Activated CD8-positive, alpha-beta memory T cell treated with anti-CD3 and anti-CD28 coated beads for 1 hour (primary cell): ENCODE data around the gene DACH1.

Experiments
- DNase-seq, 2 donors: peaks; one replicate each; pipeline ENCODE4 v3.0.0-alpha.2; 2020; ENCODE audit warnings: low read depth in 1 of 2; ENCODE audit errors: extremely low read depth in 1 of 2

The DACH1 gene

GRCh38 chr13:71830736-71831135 lies 36.3 kb downstream of the DACH1 start:
- DNase-seq: no peak

GRCh38 chr13:71830323-71830722 lies 36.7 kb downstream of the DACH1 start:
- DNase-seq: no peak

DNA sequence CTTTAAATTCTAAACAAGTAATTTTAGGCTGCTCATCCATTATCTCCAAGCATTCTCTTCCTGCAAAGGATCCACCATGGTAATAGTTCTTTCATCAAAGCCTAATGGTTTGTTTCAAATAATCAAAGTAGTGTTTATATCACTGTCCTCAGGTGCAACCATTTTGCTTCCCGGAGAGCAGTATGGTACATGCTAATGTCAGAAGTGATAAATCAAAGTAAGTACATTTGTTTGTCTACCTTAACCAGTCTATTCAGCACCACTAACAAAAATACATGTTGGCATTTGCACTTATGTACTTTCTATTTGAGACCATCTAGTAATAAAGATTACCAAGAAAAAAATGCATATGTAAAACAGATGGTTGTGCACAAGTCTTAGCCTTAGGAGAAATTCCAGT lies 37.5 kb downstream of the DACH1 start:
- DNase-seq: no peak

DNA sequence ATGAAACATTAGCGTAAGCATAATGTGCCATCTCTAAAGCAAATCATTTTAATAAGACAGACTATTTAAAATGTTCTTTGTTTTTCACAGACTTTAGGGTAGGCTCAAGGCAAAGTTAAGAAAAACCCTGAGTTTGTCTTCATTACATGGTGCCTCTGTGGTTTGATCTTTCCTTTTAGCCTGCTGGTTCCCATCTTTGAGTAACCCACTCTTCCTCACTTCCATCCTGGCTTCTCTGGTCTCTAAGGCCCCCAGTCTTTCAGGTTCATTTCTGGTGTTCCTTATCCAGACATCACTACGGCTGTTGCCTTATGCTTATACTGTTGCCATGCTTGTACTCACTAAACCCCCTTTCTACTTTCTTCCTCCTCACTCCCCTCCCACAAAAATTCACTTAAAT lies 38.4 kb downstream of the DACH1 start:
- DNase-seq: no peak

DNA sequence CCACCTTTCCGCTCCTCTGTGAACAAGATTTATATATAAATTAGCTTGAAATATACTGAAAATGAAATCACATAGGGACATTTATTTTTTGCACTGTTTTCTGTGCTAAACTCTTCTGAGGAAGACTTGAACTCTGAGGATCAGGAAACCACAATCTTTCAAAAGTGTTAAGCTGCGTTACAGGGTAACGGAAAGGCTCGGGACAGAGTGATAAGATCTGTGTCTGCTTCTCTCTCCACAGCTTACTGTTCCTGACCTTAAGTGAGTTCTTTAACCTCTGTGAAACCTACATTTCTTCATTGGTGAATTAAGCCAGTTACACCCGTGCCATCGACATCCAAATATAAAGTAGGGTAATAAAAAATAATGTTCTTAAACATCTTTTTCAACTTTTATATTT lies 38.9 kb downstream of the DACH1 start:
- no peak for DNase-seq

- DNase-seq: no peak
Measured at GRCh38 chr13:71827241-71827640, 39.8 kb downstream of the DACH1 start.

DNA sequence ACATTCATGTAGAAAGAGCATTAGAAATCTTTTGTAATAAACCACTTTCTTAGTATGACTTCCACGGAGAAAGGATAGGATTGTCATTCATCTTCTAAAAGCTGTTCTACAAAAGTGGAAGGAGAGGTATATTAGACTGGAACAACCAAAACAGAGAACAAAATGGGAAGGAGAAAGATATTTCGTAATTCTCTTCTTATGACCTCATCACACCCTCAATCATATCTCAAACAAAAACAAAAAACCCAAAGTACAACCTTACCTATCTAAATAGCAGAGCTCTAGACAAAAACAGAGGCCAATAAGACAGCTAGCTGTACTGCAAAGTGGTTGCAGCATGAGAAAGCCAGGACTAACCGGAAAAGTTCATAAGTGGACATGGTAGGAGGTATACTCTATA lies 46.3 kb downstream of the DACH1 start:
- no peak for DNase-seq

GRCh38 chr13:71817335-71817734 lies 49.7 kb downstream of the DACH1 start:
- DNase-seq: no peak

- no peak for DNase-seq
Measured at GRCh38 chr13:71814806-71815360, 52.1 kb downstream of the DACH1 start.

GRCh38 chr13:71813187-71813586 lies 53.8 kb downstream of the DACH1 start:
- no peak for DNase-seq

- no peak for DNase-seq
Measured at GRCh38 chr13:71811344-71811743, 55.7 kb downstream of the DACH1 start.

DNA sequence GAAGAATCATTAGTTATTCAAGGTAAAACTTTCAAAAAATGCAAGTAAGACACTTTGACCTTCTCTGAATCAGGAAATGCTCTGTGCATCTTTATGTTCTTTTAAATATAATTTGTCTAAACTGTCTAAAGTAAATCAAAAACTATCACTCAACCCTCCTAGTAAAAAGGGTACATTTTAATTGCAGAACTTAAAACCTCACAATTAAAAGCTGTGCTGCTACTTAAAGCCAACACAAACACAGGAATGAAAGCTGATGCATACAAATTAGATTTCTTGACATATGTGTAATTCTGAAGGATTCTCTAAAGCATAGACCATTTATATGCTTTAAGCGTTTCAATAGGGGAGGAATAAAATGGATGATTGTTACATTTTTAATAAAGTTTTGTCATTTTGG lies 58.3 kb downstream of the DACH1 start:
- no peak for DNase-seq

DNA sequence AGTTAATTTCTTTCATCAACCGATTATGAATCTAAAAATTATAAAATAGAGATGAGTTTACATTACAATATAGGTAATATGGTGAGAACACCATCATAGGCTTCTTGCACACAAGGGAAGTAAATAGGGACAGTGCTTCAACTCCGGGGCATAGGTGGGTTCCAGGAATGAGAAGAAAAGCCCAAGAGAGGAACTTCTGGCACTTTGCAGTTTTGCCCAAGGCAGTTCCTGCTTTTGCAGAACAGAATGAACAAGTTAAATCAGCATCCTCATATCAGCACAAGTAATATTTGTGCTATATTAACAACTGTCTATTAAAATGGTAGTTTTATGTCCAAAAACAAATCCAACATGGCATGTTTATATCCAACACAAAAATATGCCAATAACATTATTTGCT lies 60.1 kb downstream of the DACH1 start:
- DNase-seq: no peak

GRCh38 chr13:71803066-71803465 lies 63.9 kb downstream of the DACH1 start:
- no peak for DNase-seq

GRCh38 chr13:71801781-71802180 lies 65.2 kb downstream of the DACH1 start:
- no peak for DNase-seq

DNA sequence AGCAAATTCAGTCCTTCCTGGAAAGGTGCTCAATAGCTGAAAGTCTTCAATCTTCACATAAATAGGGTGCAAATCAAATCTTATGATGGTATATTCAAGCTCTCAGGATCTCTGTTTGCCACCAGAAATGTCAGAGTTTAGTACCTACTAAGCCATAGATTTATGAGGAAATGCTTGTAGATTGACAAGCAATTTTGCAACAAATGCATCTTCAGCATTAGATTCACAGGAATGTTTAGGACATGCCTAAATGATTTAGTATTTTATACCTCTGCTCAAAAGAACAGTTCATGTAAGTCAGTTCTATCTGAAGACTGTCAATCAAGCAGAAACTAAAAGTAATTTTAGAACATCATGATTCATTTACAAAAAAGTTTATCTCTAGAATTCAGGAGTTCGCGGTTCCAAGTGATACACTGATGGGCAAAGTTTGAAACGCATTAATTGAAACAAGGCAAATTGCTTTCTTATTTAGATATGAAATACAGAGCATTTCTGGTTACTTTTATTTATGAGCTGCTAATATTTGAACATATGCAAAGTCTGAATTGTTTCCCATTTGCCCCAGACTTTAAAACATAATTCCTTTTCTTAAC lies 65.7 kb downstream of the DACH1 start:
- no peak for DNase-seq

DNA sequence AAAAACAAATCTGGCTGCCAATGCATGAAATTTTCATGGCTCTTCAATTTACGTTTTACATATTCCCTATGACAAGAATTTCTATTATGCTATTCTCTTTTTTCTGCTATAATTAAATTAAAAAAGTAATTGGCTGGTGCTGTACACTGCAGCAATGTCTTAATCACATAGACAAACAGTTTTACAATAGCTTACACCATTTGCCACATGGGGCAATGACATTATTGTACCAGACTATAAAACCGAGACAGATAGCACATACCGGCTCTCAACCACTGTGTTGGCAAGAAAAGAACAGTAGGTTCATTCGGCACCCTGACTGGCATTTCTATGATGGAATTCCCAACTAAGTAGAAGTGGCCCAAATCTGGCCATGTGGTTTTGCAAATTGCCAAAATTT lies 67.7 kb downstream of the DACH1 start:
- no peak for DNase-seq

DNA sequence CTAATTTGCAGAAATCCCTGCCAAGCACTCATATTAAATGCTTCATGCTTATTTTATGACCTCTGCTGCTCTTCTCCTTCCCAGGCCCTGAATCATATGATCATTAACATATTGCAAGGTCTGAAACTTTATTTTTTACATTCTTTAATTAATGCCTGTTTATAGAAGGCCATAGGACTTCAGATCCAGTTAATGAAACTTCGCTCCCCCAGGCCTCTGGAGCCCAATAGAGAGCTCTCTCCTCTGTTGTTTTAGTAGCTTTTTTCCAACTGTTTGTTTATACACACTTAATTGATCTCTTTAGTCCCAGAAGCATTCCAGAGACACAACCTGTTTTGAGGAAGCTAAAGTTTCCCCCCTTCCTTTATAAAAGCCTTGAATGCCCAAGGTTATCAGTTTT lies 68.3 kb downstream of the DACH1 start:
- no peak for DNase-seq

GRCh38 chr13:71797517-71797916 lies 69.5 kb downstream of the DACH1 start:
- DNase-seq: no peak

- DNase-seq: no peak
Measured at GRCh38 chr13:71789693-71790329, 77.2 kb downstream of the DACH1 start.

GRCh38 chr13:71789037-71789436 lies 78.0 kb downstream of the DACH1 start:
- DNase-seq: no peak

GRCh38 chr13:71787414-71787813 lies 79.6 kb downstream of the DACH1 start:
- DNase-seq: no peak

DNA sequence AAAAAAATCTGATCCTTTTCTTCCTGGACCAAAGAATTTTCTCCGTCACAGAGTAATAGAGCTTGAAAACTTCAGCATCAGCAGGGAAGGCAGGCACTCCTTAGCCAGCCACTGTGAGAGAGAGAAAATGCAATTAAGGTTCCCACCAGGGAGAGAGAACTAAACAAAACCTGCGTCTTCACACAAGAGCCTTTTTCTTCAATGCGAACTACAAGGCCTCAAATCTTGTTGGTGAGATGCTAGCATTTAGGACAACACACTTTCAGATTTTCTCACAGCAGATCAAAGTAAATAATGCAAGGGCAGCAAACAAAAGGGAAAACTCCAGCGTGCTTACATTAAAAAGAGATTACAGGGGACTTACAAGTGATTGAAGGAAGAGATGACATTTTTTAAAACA lies 80.1 kb downstream of the DACH1 start:
- DNase-seq: no peak
